HS-27A (cell line): Measurements from ENCODE around the gene TMEM163.
"Not testable (repeated sequence)": the region's sequence is repeated elsewhere in the genome, so short reads cannot be mapped to it uniquely, and the experiment has no call there.

Experiments
- DNase-seq: peaks from one replicate; pipeline ENCODE4 v3.0.0-alpha.2; 2012; ENCODE audit warnings: low read depth, missing footprints

TMEM163 gene

GRCh38 chr2:134578316-134578715, 140.5 kb downstream of the TMEM163 start:
- DNase-seq: no peak

DNA sequence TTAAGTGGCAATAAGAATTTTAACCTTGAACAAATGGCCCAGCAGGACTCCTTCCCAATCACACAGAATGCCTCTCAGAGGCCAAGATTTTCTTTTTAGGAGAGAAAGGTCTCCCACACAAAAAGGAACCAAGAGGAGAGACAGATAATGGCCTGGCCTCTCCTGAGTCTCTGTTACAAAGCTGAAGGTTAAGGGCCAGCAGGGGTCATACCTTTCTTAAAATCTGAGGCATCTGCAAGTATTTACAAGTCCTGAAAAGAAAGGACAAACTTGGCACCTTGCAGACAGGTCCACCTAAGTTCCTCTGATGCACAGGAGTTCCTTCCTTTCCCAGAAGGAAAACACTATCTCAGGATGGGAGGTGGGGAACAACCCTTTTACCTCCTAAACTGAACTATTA, 142.3 kb downstream of the TMEM163 start:
- DNase-seq: no peak

DNA sequence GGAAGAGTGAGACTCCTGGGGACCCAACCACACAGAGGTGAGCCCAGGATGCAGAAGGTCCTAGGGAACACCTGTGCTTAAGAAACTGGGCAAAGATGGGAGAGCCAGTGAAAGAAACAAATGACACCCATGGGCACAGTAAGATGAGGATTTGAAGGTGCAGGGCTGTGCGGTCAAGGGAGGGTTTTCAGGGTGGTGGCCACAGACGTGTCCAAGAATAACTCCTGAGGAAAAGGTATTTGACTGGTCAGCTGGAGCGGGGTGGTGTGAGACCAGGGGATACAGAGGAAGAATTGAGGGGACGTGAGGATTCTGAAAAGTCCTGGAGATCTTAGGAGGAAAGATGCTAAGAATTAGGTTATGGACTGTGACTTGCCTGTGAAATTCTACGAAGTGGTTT, 142.9 kb downstream of the TMEM163 start:
- DNase-seq: no peak

DNA sequence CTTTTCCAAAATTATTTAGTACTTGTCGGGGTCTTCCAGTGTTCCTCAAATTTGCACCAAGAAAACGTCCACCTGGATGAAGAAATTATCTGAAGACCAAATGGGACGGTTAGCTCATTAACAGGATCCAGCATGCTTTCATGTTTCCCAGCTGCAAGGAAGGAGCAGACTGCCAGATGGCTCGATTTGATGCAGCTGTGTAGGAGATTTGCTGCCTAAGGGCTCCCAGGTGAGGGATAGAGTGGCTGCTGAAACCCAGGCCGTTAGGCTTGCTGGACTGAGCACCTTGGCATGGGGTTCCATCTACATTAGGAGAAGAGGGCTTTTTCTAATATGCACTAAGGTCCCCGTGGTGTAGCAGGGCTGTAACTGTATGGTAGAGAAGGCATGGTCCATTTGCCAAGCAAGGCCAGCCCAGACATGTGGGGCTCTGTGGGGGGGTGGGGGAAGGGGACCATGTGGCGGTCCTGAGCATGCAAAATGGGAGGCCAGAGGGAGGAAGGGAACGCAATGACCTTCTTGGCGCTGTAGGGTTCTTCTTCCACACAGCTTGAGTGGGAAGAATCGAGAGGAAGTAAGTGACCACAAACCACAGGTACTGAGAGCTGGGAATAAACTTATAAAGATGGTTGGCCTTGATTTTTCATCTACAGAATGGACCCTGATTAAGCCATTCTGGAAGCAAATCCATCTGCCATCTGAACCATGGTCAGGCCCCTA, 144.0 kb downstream of the TMEM163 start:
- DNase-seq: no peak

GRCh38 chr2:134573724-134574123, 145.1 kb downstream of the TMEM163 start:
- no peak for DNase-seq

GRCh38 chr2:134573085-134573370, 145.8 kb downstream of the TMEM163 start:
- no peak for DNase-seq

DNA sequence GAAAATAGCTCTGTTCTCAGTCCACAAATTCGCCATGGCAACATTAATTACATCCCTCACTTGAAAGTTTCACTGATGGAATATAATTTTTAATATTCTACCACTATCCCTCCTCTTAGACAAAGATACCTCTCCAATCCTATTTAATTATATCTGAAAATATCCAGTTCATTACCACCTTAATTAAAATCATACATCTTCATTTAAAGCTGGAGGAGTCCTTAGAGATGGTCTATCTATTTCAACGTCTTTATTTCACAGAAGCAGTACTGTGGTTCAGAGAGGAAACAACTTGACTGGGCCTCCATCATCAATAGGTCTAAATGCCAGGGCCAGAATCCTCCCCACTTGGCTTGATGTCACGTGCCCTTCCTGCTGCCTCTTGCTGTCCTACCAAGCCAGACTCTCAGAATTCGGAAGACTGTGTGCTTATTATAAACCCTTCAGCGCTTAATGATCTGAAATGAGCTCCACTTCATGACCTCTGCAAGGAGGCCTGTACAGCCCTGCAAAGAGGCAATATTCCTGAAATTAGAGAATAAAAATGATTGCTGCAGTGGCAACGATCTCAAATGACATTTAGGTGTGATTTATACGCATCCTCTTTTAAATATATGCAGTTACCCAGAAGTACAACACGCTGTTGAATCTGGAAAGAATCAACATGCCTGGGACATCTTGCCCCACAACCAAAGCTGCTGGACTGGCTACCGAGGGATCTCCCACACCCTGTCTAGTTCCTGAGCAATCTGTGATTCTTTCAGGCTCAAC, 146.3 kb downstream of the TMEM163 start:
- DNase-seq: no peak

DNA sequence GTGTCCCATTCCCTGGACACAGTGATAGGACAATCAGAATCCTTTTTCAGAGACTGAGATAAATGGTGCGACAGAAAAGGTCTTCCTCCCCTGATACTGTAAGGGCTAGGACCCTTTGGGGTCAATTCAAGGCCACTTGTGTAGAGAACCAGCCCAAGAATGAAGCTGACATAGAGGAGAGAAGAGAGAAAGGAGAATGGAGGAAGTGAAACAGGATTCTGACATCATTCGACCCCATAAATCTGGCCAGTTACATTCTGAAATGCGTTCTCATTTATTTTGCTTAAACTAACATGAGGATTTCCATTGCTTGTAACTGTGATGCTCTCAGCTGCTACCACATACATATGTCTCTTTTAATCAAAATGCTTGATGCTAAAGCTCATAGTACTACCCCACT, 148.1 kb downstream of the TMEM163 start:
- DNase-seq: no peak

DNA sequence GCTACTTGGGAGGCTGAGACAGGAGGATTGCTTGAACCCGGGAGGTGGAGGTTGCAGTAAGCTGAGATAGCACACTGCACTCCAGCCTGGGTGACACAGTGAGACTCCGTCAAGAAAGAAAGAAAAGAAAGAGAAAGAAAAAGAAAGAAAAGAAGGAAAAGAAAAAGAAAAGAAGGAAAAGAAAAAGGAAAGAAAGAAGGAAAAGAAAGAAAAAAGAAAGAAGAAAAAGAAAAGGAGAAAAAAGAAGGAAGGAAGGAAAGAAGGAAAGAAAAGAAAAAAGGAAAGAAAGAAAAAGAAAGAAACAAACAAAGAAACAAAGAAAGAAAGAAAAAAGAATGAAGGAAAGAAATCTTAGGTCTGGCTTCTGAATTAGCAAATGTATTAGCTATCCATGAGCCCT, 150.4 kb downstream of the TMEM163 start:
- no peak for DNase-seq

DNA sequence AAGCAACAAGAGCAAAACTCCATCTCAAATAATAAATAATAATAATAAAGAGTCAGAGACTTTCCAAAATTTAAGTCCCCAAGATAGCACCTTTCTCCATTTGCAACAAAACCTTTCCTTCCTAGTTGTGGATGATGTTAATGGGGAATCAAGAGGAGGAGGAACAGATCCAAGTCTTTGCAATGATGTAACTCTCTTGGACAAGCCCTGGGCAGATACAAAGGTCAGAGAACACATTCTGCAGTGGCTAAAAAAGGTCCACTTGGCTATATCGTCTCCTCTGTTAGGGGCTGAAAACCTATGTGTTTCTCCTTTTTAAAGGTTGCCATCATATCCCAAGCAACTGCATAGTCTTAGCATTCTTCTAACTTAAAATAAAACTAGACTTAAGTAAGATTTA, 151.1 kb downstream of the TMEM163 start:
- DNase-seq: no peak

- not testable (repeated sequence) for DNase-seq
Measured at GRCh38 chr2:134564955-134565354, 153.8 kb downstream of the TMEM163 start.

DNA sequence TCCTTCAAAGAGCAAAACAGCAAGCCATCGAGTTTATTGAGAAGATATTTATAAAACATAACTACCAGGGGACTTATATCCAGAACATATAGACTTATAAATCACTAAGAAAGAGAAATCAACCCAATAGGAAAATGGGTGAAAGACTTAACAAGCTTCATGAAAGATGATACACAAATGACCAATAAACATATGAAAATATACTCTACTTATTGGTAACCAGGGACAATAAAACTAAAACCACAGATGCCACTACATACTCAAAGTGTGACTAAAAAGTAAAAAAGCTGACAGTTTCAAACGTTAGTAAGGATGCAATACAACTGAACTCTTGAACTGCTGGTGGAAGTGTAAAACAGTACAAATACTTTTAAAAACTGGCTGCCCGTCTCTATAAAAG, 154.3 kb downstream of the TMEM163 start:
- DNase-seq: no peak

- no peak for DNase-seq
Measured at GRCh38 chr2:134558208-134558830, 160.5 kb downstream of the TMEM163 start.

DNA sequence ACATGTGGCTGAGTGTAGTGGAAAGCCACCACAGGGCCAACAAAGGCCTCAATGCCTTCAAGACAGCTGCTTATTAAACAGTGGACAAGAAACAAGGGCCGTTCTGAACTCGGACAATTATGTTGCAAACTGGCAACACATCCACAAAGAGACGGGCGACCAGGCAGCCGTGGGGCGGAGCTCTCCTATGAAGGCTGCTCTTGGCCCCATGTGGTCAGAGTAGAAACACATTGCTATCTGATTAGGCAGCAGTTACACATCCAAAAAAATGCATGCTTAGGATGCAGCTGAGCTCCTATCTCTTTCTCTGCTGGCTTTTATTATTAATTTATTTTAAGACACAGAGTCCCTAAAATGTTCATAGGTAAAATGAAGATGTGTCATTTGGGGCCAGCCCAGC, 163.4 kb downstream of the TMEM163 start:
- no peak for DNase-seq

GRCh38 chr2:134553657-134554056, 165.1 kb downstream of the TMEM163 start:
- no peak for DNase-seq

GRCh38 chr2:134550566-134551164, 168.1 kb downstream of the TMEM163 start:
- DNase-seq: no peak

DNA sequence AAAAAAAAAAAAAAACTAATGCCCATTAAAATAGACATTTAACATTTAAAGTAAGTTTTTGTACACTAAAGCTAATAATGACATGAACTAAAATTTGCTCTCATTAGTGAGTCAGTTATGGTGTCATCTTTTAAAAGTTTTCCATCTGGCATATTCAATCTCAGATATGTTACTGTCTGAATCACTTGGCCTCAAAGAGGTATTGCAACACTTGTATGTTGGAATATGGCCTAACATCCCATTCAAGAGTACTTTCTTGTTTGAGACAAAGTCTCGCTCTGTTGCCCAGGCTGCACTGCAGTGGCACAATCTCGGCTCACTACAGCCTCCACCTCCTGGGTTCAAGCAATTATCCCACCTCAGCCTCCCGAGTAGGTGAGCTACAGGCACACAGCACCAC, 169.7 kb downstream of the TMEM163 start:
- DNase-seq: no peak

GRCh38 chr2:134540990-134541389, 177.8 kb downstream of the TMEM163 start:
- DNase-seq: no peak

DNA sequence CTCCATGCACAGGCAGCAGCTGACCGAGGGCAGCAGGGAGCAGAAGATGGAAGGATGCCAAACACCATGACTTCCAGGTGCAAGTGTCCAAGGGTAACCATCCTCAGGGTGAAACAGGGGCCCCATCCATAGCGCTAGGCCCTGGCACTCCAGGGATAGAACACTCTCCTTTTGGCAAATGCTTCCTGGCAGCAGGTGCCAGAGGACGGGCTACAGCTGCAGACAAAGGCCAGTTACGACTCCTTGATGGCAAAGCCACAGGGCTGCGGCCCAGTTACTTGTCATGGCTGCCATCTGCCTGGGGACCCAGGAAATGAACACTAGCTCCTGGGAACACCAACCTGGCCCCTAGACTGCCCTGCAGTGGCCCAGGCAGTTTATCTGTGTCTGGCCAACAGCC, 178.8 kb downstream of the TMEM163 start:
- no peak for DNase-seq

DNA sequence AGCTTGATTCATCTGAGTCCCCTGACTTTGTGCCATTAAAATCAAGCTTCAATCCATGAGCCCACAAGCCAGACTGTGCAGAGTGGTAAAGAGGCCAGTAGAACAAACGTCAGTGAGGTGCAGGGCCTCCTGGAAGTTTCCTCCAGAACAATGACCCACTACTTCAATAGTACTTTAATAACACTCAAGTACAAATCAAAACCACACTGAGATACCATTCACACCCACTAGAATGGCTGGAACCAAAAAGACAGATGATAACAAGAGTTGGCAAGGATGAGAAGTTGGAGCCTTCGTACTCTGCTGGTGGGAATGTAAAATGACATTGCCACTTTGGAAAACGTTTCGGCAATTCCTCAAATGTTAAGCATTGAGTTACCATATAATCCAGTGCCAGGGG, 181.1 kb downstream of the TMEM163 start:
- no peak for DNase-seq

DNA sequence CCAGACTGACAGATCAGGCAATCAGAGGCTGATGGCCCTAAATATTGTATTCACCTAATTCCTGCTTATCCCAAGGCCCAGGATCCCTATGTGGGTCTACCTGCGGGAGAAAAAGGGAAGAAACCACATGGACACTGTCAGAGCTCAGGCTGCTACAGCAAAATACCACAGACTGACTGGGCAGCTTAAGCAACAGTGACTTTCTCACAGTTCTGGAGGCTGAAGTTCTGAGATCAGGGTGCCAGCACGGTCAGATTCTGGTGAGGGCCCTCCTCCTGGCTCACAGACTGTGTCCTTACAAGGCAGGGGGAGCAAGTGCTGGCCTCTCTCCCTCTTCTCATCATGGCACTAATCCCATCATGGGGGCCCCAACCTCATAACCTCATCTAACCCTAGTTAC, 181.7 kb downstream of the TMEM163 start:
- DNase-seq: no peak

DNA sequence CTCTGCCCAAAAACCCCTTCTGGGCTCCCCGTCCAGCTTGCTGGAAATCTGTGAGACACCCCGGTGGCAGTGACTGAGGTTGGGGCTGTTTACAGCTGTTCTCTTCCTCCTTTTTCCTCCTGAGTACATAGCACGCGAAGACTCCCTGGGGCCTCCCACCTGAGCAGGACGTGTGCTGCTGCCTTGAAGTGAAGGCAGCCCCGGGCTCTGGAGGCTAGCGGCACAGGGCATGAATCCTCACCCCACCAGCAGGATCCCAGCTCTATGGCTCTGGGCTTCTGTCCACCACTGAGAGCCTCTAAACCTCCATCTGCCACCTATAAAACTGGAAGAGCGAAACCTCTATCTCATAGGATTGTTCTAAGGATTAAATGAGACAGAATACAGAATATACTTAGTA, 182.5 kb downstream of the TMEM163 start:
- DNase-seq: no peak

DNA sequence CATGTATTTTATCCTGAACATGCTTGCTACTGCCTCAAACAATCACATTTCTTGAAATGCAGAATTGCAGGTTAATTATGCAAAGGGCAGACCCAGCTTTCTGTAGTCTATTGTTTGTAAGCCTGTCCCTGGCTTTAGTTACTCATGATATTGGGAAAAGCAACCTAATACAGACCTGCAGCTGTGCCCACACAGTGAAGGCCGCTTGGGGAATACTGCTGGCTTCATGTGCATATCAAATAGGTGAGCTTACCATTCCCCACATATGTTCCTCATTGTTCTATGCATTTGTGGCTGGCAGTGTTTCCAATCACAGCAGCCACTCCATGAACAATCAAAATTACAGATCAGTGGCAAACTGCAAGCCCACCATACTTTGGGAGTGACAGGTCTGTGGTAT, 186.3 kb downstream of the TMEM163 start:
- DNase-seq: no peak
